ENCODE data around the gene MRGPRD.
"Not testable (repeated sequence)": the region's sequence is repeated elsewhere in the genome, so short reads cannot be mapped to it uniquely, and the experiment has no call there.

MRGPRD gene

DNA sequence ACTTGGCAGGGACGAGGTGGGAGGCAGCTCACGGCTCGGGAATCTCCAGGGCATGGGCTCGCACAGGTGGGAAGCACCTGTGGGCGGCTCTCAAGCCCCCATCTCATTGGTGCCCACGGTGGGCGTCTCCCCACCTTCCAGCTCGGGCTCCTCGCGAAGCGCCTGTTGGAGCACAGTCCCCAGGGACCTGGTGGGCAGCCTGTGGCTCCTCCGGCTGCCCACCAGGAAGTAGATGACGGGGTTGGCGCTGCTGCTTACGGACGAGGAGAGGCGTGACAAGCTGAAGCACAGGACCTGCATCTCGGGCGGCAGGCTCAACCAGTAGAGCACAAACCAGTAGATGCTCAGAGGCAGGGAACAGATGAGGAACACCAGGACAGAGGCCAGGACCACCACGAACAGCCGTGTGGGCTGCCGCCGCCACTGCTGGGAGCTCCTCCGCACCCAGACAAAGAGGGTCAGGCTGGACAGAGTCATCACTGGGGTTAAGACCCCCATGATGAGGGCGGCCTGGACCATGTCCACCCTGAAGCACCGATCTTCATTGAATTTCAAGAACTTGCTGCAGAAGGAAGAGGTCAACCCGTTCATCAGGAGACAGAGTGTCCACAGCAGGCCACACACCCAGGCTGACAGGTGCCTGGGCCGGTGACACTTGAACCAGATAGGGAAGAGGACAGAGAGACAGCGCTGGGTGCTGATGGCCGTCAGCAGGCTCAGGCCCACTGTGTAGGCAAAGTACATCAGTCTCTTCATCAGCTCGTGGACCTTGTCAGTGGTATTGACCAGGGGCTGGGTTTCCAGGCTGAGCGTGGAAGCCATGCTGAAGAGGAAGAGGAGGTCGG, 633 bp downstream of the MRGPRD start:
- Histone ChIP-seq H3K4me1 (ENCODE audit: control insufficient read depth, insufficient read depth, low read length) (no peaks in the 10 kb centered on the region), H3K27me3 (ENCODE audit: control insufficient read depth, insufficient read depth, low read length, poor library complexity, severe bottlenecking) (no peaks in the 10 kb centered on the region), H3K27ac (ENCODE audit: insufficient read depth, low read depth, low read length, poor library complexity, severe bottlenecking) (no peak overlapping the region), H3K36me3 (ENCODE audit: control insufficient read depth, insufficient read depth, low read length) (no peaks in the 10 kb centered on the region), H3K4me3 (ENCODE audit: insufficient read depth, low read depth, low read length) (no peak overlapping the region), H3K9me3 (ENCODE audit: control insufficient read depth, low read length) (no peaks in the 10 kb centered on the region)
- 93 to 94% methylated on average over 33 of the region's 33 CpGs for WGBS, 2 experiments

GRCh38 chr11:68978931-68979594, 1.7 kb downstream of the MRGPRD start:
- Histone ChIP-seq H3K4me3 (ENCODE audit: insufficient read depth, low read depth, low read length) (no peak overlapping the region), H3K27me3 (ENCODE audit: control insufficient read depth, insufficient read depth, low read length, poor library complexity, severe bottlenecking) (no peaks in the 10 kb centered on the region), H3K4me1 (ENCODE audit: control insufficient read depth, insufficient read depth, low read length) (no peaks in the 10 kb centered on the region), H3K9me3 (ENCODE audit: control insufficient read depth, low read length) (peaks cover 2% of the 10 kb centered on the region), H3K36me3 (ENCODE audit: control insufficient read depth, insufficient read depth, low read length) (no peaks in the 10 kb centered on the region), H3K27ac (ENCODE audit: insufficient read depth, low read depth, low read length, poor library complexity, severe bottlenecking) (no peak overlapping the region)
- WGBS, 2 experiments, result 89 to 91% methylated on average over 15 of the region's 15 CpGs

- Histone ChIP-seq H3K4me3 (ENCODE audit: insufficient read depth, low read depth, low read length) (no peak overlapping the region), H3K27ac (ENCODE audit: insufficient read depth, low read depth, low read length, poor library complexity, severe bottlenecking) (no peak overlapping the region), H3K36me3 (ENCODE audit: control insufficient read depth, insufficient read depth, low read length) (no peaks in the 10 kb centered on the region), H3K4me1 (ENCODE audit: control insufficient read depth, insufficient read depth, low read length) (no peaks in the 10 kb centered on the region), H3K9me3 (ENCODE audit: control insufficient read depth, low read length) (peaks cover 2% of the 10 kb centered on the region), H3K27me3 (ENCODE audit: control insufficient read depth, insufficient read depth, low read length, poor library complexity, severe bottlenecking) (no peaks in the 10 kb centered on the region)
- WGBS, 2 experiments, result 94 to 95% methylated on average over 5 of the region's 5 CpGs
Observed at GRCh38 chr11:68978626-68978930, 2.2 kb downstream of the MRGPRD start.

GRCh38 chr11:68977781-68978625, 2.8 kb downstream of the MRGPRD start:
- no peaks in the 10 kb centered on the region for H3K27me3 ChIP-seq (ENCODE audit: control insufficient read depth, insufficient read depth, low read length, poor library complexity, severe bottlenecking)
- no peaks in the 10 kb centered on the region for H3K36me3 ChIP-seq (ENCODE audit: control insufficient read depth, insufficient read depth, low read length)
- H3K4me1 ChIP-seq (ENCODE audit: control insufficient read depth, insufficient read depth, low read length), result no peaks in the 10 kb centered on the region
- WGBS, 2 experiments, result 91 to 93% methylated on average over 13 of the region's 14 CpGs
- H3K4me3 ChIP-seq (ENCODE audit: insufficient read depth, low read depth, low read length), result no peak overlapping the region
- H3K9me3 ChIP-seq (ENCODE audit: control insufficient read depth, low read length), result peaks cover 2% of the 10 kb centered on the region
- H3K27ac ChIP-seq (ENCODE audit: insufficient read depth, low read depth, low read length, poor library complexity, severe bottlenecking), result no peak overlapping the region

DNA sequence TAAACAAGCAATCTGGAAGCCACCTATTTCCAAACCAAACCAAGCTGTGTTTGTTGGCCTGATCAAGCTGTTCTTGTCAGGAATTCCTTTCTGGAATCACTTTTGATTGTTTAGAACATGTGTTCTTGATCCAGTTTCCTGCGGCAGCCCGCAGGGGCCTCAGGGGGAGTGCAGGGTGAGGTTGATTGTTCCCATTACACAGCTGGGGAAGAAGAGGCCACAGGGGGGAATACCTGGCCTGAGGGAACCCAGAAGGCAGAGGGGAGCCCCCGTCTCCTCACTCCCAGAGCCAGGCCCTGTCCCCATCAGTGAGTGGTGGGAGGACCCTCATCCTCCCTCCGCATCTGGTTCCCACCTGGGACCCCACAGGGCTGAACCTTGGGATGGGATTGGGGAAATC, 4.2 kb downstream of the MRGPRD start:
- peaks cover 2% of the 10 kb centered on the region for H3K9me3 ChIP-seq (ENCODE audit: control insufficient read depth, low read length)
- no peaks in the 10 kb centered on the region for H3K27me3 ChIP-seq (ENCODE audit: control insufficient read depth, insufficient read depth, low read length, poor library complexity, severe bottlenecking)
- H3K36me3 ChIP-seq (ENCODE audit: control insufficient read depth, insufficient read depth, low read length), result no peaks in the 10 kb centered on the region
- H3K4me3 ChIP-seq (ENCODE audit: insufficient read depth, low read depth, low read length), result no peak overlapping the region
- WGBS, 2 experiments, result 87 to 92% methylated on average over 4 of the region's 4 CpGs
- H3K4me1 ChIP-seq (ENCODE audit: control insufficient read depth, insufficient read depth, low read length), result no peaks in the 10 kb centered on the region
- H3K27ac ChIP-seq (ENCODE audit: insufficient read depth, low read depth, low read length, poor library complexity, severe bottlenecking), result no peak overlapping the region

GRCh38 chr11:68976095-68976494, 4.7 kb downstream of the MRGPRD start:
- Histone ChIP-seq H3K36me3 (ENCODE audit: control insufficient read depth, insufficient read depth, low read length) (no peaks in the 10 kb centered on the region), H3K27ac (ENCODE audit: insufficient read depth, low read depth, low read length, poor library complexity, severe bottlenecking) (no peak overlapping the region), H3K4me1 (ENCODE audit: control insufficient read depth, insufficient read depth, low read length) (no peaks in the 10 kb centered on the region), H3K27me3 (ENCODE audit: control insufficient read depth, insufficient read depth, low read length, poor library complexity, severe bottlenecking) (no peaks in the 10 kb centered on the region), H3K9me3 (ENCODE audit: control insufficient read depth, low read length) (peaks cover 2% of the 10 kb centered on the region), H3K4me3 (ENCODE audit: insufficient read depth, low read depth, low read length) (no peak overlapping the region)
- 73 to 78% methylated on average over 4 of the region's 4 CpGs for WGBS, 2 experiments

- no peaks in the 10 kb centered on the region for H3K4me1 ChIP-seq (ENCODE audit: control insufficient read depth, insufficient read depth, low read length)
- no peak overlapping the region for H3K4me3 ChIP-seq (ENCODE audit: insufficient read depth, low read depth, low read length)
- H3K9me3 ChIP-seq (ENCODE audit: control insufficient read depth, low read length), result peaks cover 2% of the 10 kb centered on the region
- H3K27ac ChIP-seq (ENCODE audit: insufficient read depth, low read depth, low read length, poor library complexity, severe bottlenecking), result no peak overlapping the region
- 89 to 90% methylated on average over 23 of the region's 23 CpGs for WGBS, 2 experiments
- H3K36me3 ChIP-seq (ENCODE audit: control insufficient read depth, insufficient read depth, low read length), result no peaks in the 10 kb centered on the region
- H3K27me3 ChIP-seq (ENCODE audit: control insufficient read depth, insufficient read depth, low read length, poor library complexity, severe bottlenecking), result no peaks in the 10 kb centered on the region
Observed at GRCh38 chr11:68974421-68975194, 6.2 kb downstream of the MRGPRD start.

DNA sequence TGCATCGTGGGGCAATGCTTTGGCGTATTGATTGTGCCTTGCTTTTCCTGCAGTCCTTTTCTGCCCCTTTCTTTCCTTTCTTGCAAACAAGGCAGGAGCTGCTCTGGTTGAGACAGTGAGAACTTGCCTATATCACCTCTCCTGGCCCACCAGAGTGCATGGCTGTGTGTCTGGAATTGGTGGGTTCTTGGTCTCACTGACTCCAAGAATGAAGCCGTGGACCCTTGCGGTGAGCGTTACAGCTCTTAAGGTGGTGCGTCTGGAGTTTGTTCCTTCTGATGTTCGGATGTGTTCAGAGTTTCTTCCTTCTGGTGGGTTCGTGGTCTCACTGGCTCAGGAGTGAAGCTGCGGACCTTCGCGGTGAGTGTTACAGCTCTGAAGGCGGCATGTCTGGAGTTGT, 7.1 kb downstream of the MRGPRD start:
- not testable (repeated sequence) for H3K27ac ChIP-seq (ENCODE audit: insufficient read depth, low read depth, low read length, poor library complexity, severe bottlenecking); H3K9me3 ChIP-seq (ENCODE audit: control insufficient read depth, low read length); H3K36me3 ChIP-seq (ENCODE audit: control insufficient read depth, insufficient read depth, low read length); H3K4me1 ChIP-seq (ENCODE audit: control insufficient read depth, insufficient read depth, low read length); H3K4me3 ChIP-seq (ENCODE audit: insufficient read depth, low read depth, low read length); H3K27me3 ChIP-seq (ENCODE audit: control insufficient read depth, insufficient read depth, low read length, poor library complexity, severe bottlenecking)
- 94 to 98% methylated on average over 12 of the region's 12 CpGs for WGBS, 2 experiments

DNA sequence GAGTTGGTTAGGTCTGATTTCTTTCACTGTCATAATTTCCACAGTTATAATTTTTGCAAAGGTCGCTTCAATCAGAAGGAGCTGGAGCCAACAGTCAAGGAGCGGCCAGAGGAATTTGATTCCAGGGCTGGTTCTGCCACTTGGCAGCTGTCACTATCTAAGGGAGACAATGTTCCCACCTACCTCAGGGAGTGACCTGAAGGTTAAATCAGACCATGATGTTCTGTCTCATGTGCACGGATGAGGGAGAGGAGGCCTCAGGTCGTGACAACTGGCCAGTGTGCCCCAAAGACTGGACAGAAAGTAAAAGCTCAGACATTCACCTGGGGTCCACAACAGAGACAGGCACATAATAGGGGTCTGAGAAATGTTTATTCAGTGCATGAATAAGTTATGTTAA, 7.6 kb downstream of the MRGPRD start:
- Histone ChIP-seq H3K36me3 (ENCODE audit: control insufficient read depth, insufficient read depth, low read length) (no peaks in the 10 kb centered on the region), H3K9me3 (ENCODE audit: control insufficient read depth, low read length) (peaks cover 2% of the 10 kb centered on the region), H3K4me3 (ENCODE audit: insufficient read depth, low read depth, low read length) (no peak overlapping the region), H3K27me3 (ENCODE audit: control insufficient read depth, insufficient read depth, low read length, poor library complexity, severe bottlenecking) (no peaks in the 10 kb centered on the region), H3K4me1 (ENCODE audit: control insufficient read depth, insufficient read depth, low read length) (no peaks in the 10 kb centered on the region), H3K27ac (ENCODE audit: insufficient read depth, low read depth, low read length, poor library complexity, severe bottlenecking) (no peak overlapping the region)
- WGBS, 2 experiments, result 88 to 90% methylated on average over 4 of the region's 4 CpGs
